Stimulated activated CD4-positive, alpha-beta T cell treated with anti-CD3 and anti-CD28 coated beads, Interleukin-2, amount 100 ng/mL, for 24 hours (primary cell): ENCODE measurements around the gene EML3.
"Not testable (repeated sequence)": the region's sequence is repeated elsewhere in the genome, so short reads cannot be mapped to it uniquely, and the experiment has no call there.

Source experiments
- DNase-seq, 2 donors: peaks; one replicate each; pipeline ENCODE4 v3.0.0-alpha.2; 2020

EML3 gene

GRCh38 chr11:62567018-62567633, 45.4 kb downstream of the EML3 start:
- no peak for DNase-seq

- DNase-seq, result no peak
Observed at GRCh38 chr11:62566247-62566646, 46.3 kb downstream of the EML3 start.

- DNase-seq, result no peak
Observed at GRCh38 chr11:62565100-62565802, 47.3 kb downstream of the EML3 start.

- not testable (repeated sequence) for DNase-seq
Observed at GRCh38 chr11:62561677-62562230, 50.8 kb downstream of the EML3 start.

- peak; percentile 74 to 81 for DNase-seq
Observed at GRCh38 chr11:62560566-62561103, 51.9 kb downstream of the EML3 start.

- not testable (repeated sequence) for DNase-seq
Observed at GRCh38 chr11:62559626-62560025, 52.9 kb downstream of the EML3 start.

- DNase-seq, result no peak
Observed at GRCh38 chr11:62559204-62559603, 53.4 kb downstream of the EML3 start.

GRCh38 chr11:62558669-62559068, 53.9 kb downstream of the EML3 start:
- no peak for DNase-seq

- peak; percentile 56 to 65 for DNase-seq
Observed at GRCh38 chr11:62556875-62557631, 55.5 kb downstream of the EML3 start.

GRCh38 chr11:62556108-62556874, 56.3 kb downstream of the EML3 start:
- DNase-seq, result peak; percentile 70 to 81

- peak; percentile 49 to 60 for DNase-seq
Observed at GRCh38 chr11:62555464-62556107, 57.0 kb downstream of the EML3 start.

- DNase-seq, result no peak
Observed at GRCh38 chr11:62554387-62555167, 58.0 kb downstream of the EML3 start.

- no peak for DNase-seq
Observed at GRCh38 chr11:62553839-62554361, 58.7 kb downstream of the EML3 start.

GRCh38 chr11:62553080-62553838, 59.3 kb downstream of the EML3 start:
- DNase-seq, result peak; percentile 41 to 50

GRCh38 chr11:62552485-62553079, 60.0 kb downstream of the EML3 start:
- DNase-seq, result no peak
